MG63 (cell line): ENCODE results near the gene GABRP. TPM values are rescaled to one million over a fixed set of nuclear protein-coding genes. Genes with fewer than 3 reads are reported as not detected.

Experiments used
- DNase-seq: peaks from one replicate; pipeline ENCODE4 v3.0.0-alpha.2; 2020
- H3K27me3 ChIP-seq: fragments of 250-450 bp; sonication (Bioruptor Pico); 2 replicates; pipeline ENCODE4 v1.5.1; 2020; ENCODE audit warnings: mild to moderate bottlenecking, moderate library complexity
- H3K36me3 ChIP-seq: fragments of 250-450 bp; sonication (Bioruptor Pico); 2 replicates; pipeline ENCODE4 v1.5.1; 2020; ENCODE audit warnings: mild to moderate bottlenecking, moderate library complexity
- H3K4me3 ChIP-seq: fragments of 250-450 bp; sonication (Bioruptor Pico); 2 replicates; pipeline ENCODE4 v1.5.1; 2020; ENCODE audit warnings: mild to moderate bottlenecking, moderate library complexity
- H3K9me3 ChIP-seq: fragments of 250-450 bp; sonication (Bioruptor Pico); 2 replicates; pipeline ENCODE4 v1.5.1; 2020; ENCODE audit warnings: mild to moderate bottlenecking, moderate library complexity
- total RNA-seq: library from RNA; depleted of rRNA; stranded (reverse); fragments of >200 nt; shearing (Covaris generic); gene quantifications from 2 replicates; pipeline ENCODE4 v1.2.3, GENCODE V29; 2014; ENCODE audit warnings: low replicate concordance; rRNA removed

GABRP gene
- total RNA-seq, 1 experiment from 2014 or later: not detected

DNA sequence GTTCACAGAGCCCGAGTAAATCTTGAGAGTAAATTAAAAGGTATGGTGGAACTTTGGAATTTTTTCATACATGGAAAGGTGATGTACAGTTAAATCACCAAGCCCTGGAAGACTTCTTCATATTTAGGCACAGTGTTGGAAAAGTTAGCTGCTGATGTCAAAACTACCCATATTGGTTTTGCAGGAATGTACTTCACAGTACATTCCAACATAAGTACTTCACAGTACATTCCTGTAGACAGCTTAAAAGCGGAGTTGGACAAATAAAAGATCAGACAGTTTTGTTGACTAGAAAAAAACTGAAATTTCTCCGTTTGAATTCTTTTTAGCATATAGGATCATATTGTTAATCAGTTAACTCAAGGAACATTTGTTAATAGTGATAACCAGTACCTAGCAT, 80.1 kb downstream of the GABRP start:
- DNase-seq: no peak

More for the DNA sequence above, 80.1 kb downstream of the GABRP start:
- H3K4me3 ChIP-seq: no peak overlapping the region
- peaks cover 9% of the 10 kb centered on the region for H3K9me3 ChIP-seq
- H3K27me3 ChIP-seq: no peaks in the 10 kb centered on the region
- no peaks in the 10 kb centered on the region for H3K36me3 ChIP-seq

Other genes with a start within 250 kb of the GABRP start
- 5.5 and 10.1 TPM in 2 replicates for gene RANBP17, start 78.3 kb downstream of the GABRP start, total RNA-seq